Measurements from ENCODE around the gene KRT7.

GRCh38 chr12:52206304-52207040 is 26.6 kb upstream of the KRT7 start:
- no peak for TF ChIP-seq EZH2 (IDR thresholded peaks at IDR 0.05; ENCODE audit: insufficient read depth, poor library complexity, severe bottlenecking)
- no peak for TF ChIP-seq EZH2phosphoT487 (IDR thresholded peaks at IDR 0.05; ENCODE audit: insufficient read depth, low read depth)

All from GM23248 (cell line).